Measurements from ENCODE around the gene TRAF3IP3. TPM values are rescaled to one million over a fixed set of nuclear protein-coding genes. Genes with fewer than 3 reads are reported as not detected.

The TRAF3IP3 gene
- total RNA-seq, 1 donor from 2014 or later = 6.7 TPM

GRCh38 chr1:209825591-209826434, 70.0 kb downstream of the TRAF3IP3 start:
- no peak for DNase-seq (ENCODE audit: low spot score)

- DNase-seq (ENCODE audit: low spot score) = peak; percentile 97
Measured at GRCh38 chr1:209827384-209828262, 71.8 kb downstream of the TRAF3IP3 start, which contains the start of gene UTP25. UTP25 (plus strand) TSS chr1:209827972; CDS start chr1:209828064, 92 bp downstream.

- DNase-seq (ENCODE audit: low spot score) = no peak
Measured at GRCh38 chr1:209829716-209830115, 73.9 kb downstream of the TRAF3IP3 start.

- no peak for DNase-seq (ENCODE audit: low spot score)
Measured at GRCh38 chr1:209830722-209831121, 74.9 kb downstream of the TRAF3IP3 start.

- DNase-seq (ENCODE audit: low spot score) = no peak
Measured at GRCh38 chr1:209831615-209832014, 75.8 kb downstream of the TRAF3IP3 start.

Other genes with a start within 250 kb of the TRAF3IP3 start
- not detected for gene CAMK1G, start 172.3 kb upstream of the TRAF3IP3 start, total RNA-seq (ENCODE audit: insufficient read depth, low replicate concordance)
- 16.1 TPM for gene LAMB3, start 103.6 kb upstream of the TRAF3IP3 start, total RNA-seq (ENCODE audit: insufficient read depth, low replicate concordance)
- 11.1 TPM for gene G0S2, start 80.6 kb upstream of the TRAF3IP3 start, total RNA-seq (ENCODE audit: insufficient read depth, low replicate concordance)
- gene HSD11B1, start 51.2 kb upstream of the TRAF3IP3 start, total RNA-seq (ENCODE audit: insufficient read depth, low replicate concordance) = 3.1 TPM
- gene C1orf74, start 28.5 kb downstream of the TRAF3IP3 start, total RNA-seq (ENCODE audit: insufficient read depth, low replicate concordance) = 4.8 TPM
- gene IRF6, start 50.1 kb downstream of the TRAF3IP3 start, total RNA-seq (ENCODE audit: insufficient read depth, low replicate concordance) = 40.0 TPM
- 11.8 TPM for gene UTP25, start 71.9 kb downstream of the TRAF3IP3 start, total RNA-seq (ENCODE audit: insufficient read depth, low replicate concordance)
- gene SYT14, start 182.2 kb downstream of the TRAF3IP3 start, total RNA-seq (ENCODE audit: insufficient read depth, low replicate concordance) = 3.9 TPM

Measured in umbilical cord (tissue), 2 donors.